Stimulated activated CD4-positive, alpha-beta T cell treated with anti-CD3 and anti-CD28 coated beads, Interleukin-4, amount 100 ng/mL, for 48 hours (primary cell): ENCODE measurements around the gene AMN1.
"Not testable (repeated sequence)": the region's sequence is repeated elsewhere in the genome, so short reads cannot be mapped to it uniquely, and the experiment has no call there.

Experiments
- DNase-seq, 2 donors: peaks; one replicate each; pipeline ENCODE4 v3.0.0-alpha.2; 2020; ENCODE audit warnings: low read depth in 2 of 2

The AMN1 gene

DNA sequence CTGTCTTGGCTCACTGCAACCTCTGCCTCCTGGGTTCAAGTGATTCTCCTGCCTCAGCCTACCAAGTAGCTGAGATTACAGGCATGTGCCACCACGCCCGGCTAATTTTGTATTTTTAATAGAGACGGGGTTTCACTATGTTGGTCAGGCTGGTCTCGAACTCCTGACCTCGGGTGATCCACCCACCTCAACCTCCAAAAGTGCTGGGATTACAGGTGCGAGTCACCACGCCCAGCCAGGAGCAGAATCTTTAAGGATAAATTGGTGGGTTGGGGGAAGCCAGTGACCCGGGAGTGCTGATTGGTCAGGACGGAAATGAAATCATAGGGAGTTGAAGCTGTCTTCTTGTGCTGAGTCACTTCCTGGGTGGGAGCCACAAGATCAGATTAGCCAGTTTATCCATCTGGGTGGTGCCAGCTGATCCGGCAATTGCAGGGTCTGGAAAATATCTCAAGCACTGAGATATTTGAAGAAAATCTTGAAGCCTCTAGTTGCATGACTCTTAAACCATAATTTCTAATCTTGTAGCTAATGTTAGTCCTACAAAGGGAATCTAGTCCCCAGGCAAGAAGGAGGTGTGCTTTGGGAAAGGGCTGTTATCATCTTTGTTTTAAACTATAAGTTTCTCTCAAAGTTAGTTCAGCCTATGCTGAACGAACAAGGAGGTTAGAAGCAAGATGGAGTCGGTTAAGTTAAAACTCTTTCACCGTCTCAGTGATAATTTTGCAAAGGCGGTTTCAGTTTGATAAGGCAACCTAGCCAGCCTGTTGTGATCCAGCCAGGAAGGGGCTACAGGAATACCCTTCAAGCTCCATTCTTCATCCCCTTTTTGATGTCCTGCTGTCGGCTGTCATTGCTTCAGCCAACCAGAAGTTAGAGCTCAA is 5.0 kb upstream of the AMN1 start:
- peak in 1 of 2 donors; percentile 26 for DNase-seq

- peak in 1 of 2 donors; percentile 18 for DNase-seq
Observed at GRCh38 chr12:31732926-31733548, 4.2 kb upstream of the AMN1 start.

DNA sequence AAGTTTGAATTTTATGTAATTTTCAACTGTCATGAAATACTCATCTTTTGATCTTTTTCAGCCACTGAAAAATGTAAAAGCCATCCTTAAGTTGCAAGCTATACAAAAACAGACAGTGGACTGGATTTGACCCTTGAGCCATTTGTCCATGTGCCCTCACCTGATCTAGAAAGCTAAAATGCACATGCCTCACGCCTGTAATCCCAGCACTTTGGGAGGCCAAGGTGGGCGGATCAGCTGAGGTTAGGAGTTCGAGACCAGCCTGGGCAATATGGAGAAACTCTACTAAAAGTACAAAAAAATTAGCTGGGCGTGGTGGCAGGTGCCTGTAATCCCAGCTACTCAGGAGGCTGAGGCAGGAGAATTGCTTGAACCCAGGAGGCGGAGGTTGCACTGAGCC is 2.4 kb upstream of the AMN1 start:
- not testable (repeated sequence) for DNase-seq

DNA sequence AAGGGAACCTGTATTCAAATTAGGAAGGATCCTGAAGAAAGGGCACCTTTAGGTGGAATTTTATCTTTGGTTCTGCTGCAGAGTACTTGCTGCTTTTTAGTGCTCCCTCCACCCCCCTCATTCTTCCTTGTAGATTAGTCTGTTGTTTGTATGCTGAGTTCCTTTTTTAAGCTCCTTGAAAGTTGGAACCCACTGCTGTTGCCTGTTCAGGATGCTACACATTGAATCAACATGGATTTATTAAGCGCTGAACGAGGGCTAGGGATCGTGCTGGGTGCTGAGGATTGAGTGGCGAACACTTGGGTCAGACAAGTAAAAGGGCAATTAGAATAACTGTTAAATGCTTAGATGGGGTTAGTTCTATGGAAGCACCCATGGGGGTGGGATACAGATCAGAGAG is 884 bp upstream of the AMN1 start:
- no peak for DNase-seq

DNA sequence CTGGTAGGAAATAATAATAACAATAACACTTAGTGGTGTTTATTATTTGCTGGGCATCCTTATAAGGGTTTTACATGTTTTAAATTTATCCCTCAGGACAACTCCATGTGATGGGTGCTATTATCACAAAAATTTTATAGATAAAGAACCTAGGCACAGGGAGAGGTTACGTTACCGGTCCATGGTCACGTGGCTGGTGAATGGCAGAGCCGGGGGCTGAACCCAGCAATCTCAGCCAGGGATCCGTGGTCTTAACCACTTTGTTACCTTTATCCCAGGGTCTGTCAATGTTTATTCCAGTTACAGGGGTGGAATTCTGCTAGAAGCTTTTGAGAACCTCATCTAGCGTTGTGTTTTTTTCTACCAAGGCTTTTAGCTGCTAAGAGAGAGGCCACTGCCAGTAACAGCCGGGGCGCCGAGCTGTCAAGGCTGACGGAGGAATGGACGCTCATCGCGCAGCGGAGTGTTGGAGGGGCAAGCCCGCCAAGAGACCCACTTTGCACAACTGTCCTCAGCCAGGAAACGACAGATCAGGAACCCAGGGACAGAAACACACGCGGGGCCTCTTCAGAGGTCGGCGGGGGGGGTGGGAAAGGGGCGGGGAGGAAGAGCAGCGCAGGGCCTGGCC is 418 bp downstream of the AMN1 start:
- no peak for DNase-seq

GRCh38 chr12:31727192-31727591 is 1.6 kb downstream of the AMN1 start:
- DNase-seq = no peak

DNA sequence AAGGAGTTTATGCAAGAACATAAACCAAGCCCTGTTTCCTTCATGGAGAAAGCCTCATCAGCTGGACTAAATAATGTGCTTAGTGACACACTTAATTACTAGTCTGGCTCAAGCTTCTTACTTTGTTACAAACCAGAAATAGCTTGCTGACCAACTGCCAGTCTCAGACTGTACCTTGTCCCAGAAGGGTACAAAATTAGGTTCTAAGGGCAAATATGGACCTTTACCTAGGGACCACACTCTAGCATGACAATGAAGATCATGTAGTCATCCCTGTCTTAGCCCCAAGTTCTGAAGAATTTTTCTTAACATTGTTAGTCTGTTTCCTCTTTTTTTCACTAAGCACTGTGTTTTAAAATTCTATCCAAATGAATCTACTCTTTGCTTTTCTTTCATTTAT is 2.2 kb downstream of the AMN1 start:
- no peak for DNase-seq

GRCh38 chr12:31724557-31724956 is 4.3 kb downstream of the AMN1 start:
- DNase-seq = no peak

DNA sequence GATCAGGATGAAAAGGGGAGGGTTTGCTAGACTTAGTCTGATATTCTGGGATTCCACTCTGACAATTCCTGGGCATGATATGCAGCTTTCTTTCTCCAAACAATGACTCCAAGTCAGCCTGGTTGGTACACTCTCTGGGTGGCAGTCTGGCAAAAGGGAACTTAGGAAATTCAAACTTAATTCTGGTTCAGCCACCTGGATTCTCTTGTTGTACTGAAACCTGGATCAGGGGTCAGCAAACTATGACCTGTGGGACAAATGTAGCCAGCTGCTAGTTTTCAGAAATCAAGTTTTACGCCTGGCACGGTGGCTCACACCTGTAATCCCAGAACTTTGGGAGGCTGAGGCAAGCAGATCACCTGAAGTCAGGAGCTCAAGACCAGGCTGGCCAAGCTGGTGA is 6.2 kb downstream of the AMN1 start:
- DNase-seq = no peak

DNA sequence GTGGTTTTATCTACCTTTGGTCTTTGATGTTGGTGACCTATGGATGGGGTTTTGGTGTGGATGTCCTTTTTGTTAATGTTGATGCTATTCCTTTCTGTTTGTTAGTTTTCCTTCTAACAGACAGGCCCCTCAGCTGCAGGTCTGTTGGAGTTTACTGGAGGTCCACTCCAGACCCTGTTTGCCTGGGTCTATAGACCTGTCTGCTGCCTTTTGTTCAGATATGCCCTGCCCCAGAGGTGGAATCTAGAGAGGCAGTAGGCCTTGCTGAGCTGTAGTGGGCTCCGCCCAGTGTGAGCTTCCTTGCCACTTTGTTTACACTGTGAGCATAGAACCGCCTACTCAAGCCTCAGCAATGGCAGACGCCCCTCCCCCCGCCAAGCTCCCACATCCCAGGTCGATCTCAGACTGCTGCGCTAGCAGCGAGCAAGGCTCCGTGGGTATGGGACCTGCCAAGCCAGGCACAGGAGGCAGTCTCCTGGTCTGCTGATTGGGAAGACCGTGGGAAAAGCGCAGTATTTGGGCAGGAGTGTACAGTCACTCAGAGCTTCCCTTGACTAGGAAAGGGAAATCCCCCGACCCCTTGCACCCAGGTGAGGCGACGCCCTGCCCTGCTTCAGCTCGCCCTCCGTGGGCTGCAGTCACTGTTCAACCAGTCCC is 10.2 kb downstream of the AMN1 start:
- DNase-seq = not testable (repeated sequence)

- not testable (repeated sequence) for DNase-seq
Observed at GRCh38 chr12:31716998-31717397, 11.8 kb downstream of the AMN1 start.

- no peak for DNase-seq
Observed at GRCh38 chr12:31715283-31715825, 13.5 kb downstream of the AMN1 start.

- no peak for DNase-seq
Observed at GRCh38 chr12:31714406-31715271, 14.2 kb downstream of the AMN1 start.

DNA sequence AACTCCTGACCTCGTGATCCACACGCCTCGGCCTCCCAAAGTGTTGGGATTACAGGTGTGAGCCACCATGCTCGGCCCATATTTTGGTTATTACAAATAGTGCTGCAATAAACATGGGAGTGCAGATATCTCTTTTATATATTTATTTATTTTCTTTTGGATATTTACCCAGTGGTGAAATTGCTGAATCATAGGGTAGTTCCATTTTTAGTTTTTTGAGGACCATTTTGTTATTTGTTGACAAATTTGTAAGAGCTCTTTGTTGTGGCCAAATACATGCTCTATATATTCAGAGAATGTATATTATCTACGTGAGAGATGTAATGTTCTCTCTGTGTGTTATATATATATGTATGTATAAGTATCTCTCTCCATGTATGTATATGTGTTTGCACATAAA is 15.9 kb downstream of the AMN1 start:
- no peak for DNase-seq

GRCh38 chr12:31710021-31710818 is 18.6 kb downstream of the AMN1 start:
- DNase-seq = no peak

DNA sequence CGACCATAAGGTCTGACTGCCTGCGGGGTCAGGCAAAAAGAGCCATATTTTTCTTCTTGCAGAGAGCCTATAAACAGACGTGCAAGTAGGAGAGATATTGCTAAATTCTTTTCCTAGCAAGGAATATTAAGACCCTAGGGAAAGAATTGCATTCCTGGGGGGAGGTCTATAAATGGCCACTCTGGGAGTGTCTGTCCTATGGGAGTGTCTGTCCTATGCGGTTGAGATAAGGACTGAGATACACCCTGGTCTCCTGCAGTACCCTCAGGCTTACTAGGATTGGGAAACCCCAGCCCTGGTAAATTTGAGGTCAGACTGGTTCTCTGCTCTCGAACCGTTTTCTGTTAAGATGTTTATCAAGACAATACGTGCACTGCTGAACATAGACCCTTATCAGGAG is 20.7 kb downstream of the AMN1 start:
- DNase-seq = not testable (repeated sequence)

GRCh38 chr12:31705621-31706020 is 23.2 kb downstream of the AMN1 start:
- no peak for DNase-seq

GRCh38 chr12:31702047-31702446 is 26.8 kb downstream of the AMN1 start:
- DNase-seq = no peak

GRCh38 chr12:31689921-31690320 is 38.9 kb downstream of the AMN1 start:
- not testable (repeated sequence) for DNase-seq

GRCh38 chr12:31687101-31687527 is 41.7 kb downstream of the AMN1 start:
- DNase-seq = no peak
